Measurements from ENCODE around the gene BDH1. TPM values are rescaled to one million over a fixed set of nuclear protein-coding genes. Genes with fewer than 3 reads are reported as not detected.
"Not testable (repeated sequence)": the region's sequence is repeated elsewhere in the genome, so short reads cannot be mapped to it uniquely, and the experiment has no call there.

Gene BDH1
- not detected for total RNA-seq

DNA sequence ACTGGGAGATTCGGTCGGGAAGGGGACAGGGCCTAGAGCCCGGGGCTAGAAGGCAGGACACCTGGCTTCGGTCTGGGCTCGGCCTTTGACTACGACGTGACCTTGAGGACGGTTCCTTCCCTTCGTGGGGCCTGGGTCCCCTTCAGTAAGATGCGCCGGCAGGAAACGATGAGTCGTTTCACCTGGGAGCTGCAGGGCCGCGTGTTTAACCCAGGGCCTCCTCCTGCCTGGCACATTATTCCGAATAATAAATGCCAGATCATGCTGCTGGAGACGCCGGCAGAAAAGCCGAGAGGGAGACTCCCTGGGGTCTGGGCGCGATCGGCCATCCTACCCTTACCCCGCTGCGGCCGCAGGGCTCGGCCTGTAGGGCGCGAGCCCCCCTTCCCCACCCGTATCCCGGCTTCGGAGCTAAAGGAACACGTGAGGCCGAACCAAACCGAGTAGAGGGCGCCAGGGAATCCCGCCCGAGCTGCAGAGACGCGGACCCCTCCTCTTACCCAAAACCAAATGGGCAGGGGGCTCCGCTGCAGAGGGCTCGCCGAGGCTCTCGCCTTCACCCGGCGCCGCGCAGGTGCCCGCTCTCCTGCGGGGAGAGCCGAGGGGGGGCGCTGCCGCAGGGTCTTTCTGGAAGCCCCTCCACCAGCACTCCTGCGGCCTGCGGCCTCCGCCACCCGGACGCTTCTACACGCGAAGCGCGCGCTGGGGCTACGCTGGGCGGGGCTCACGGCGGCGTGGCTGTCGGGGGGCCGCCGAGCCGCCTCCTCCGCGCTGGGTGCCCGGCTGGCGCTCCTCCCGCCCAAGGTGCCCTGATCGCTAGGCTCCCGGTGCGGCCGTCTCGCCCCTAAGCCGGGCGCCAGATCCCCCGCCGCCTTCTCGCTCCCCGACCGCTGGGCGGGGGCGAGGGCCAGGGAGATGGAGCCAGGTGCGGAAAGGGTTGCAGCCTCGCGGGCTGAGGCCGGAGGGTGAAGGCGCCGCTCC is at the start of gene BDH1:
TSS of gene BDH1 (minus strand) at position 688 of the 981 bp plus-strand sequence. CDS start 9,525 bp downstream, outside the sequence.
- H3K27me3 ChIP-seq = no peaks in the 10 kb centered on the region
- H3K9me3 ChIP-seq = no peaks in the 10 kb centered on the region
- peak within 1 kb of the TSS; percentile 69 to 80 for H3K4me3 ChIP-seq
- no peaks in the 10 kb centered on the region for H3K36me3 ChIP-seq
- peak in 1 of 3 experiments; percentile 5 for TF ChIP-seq CTCF (IDR thresholded peaks at IDR 0.05)
- intact Hi-C loops (cut with DNase I) = loop anchor here (2.0 to 10.0 kb wide), 2 partner anchors 591 to 1053 kb away; partner anchors contain the start of genes PIGZ and RNF168
- peaks cover 0 to 12% of the 10 kb centered on the region in 2 donors for H3K4me1 ChIP-seq
- peak within 1 kb of the TSS; percentile 82 to 93 for H3K27ac ChIP-seq
- no peak for DNase-seq (ENCODE audit: low spot score in 2 of 2)

GRCh38 chr3:197603317-197603933 is 47.7 kb upstream of the BDH1 start:
- Histone ChIP-seq H3K9me3 (no peaks in the 10 kb centered on the region), H3K4me3 (no peak overlapping the region), H3K27me3 (no peaks in the 10 kb centered on the region), H3K4me1 (peaks cover 0 to 7% of the 10 kb centered on the region in 2 donors), H3K27ac (no peak overlapping the region), H3K36me3 (peaks cover 20 to 28% of the 10 kb centered on the region in 2 donors)
- TF ChIP-seq CTCF (IDR thresholded peaks at IDR 0.05) = no peak
- intact Hi-C loops (cut with DNase I) = no loop called here
- DNase-seq (ENCODE audit: low spot score in 2 of 2) = no peak

- intact Hi-C loops (cut with DNase I); DNase-seq (ENCODE audit: low spot score in 2 of 2); H3K4me3 ChIP-seq; H3K27me3 ChIP-seq; H3K4me1 ChIP-seq; H3K9me3 ChIP-seq; H3K27ac ChIP-seq: not testable (repeated sequence)
- H3K36me3 ChIP-seq = peaks cover 10 to 17% of the 10 kb centered on the region in 2 donors
Observed at GRCh38 chr3:197602351-197602750, 46.6 kb upstream of the BDH1 start.

- H3K36me3 ChIP-seq; H3K9me3 ChIP-seq; H3K27me3 ChIP-seq; intact Hi-C loops (cut with DNase I); H3K4me3 ChIP-seq; DNase-seq (ENCODE audit: low spot score in 2 of 2); H3K4me1 ChIP-seq; H3K27ac ChIP-seq: not testable (repeated sequence)
Observed at GRCh38 chr3:197601566-197601840, 45.7 kb upstream of the BDH1 start.

- H3K27ac ChIP-seq = no peak overlapping the region
- intact Hi-C loops (cut with DNase I) = no loop called here
- no peaks in the 10 kb centered on the region for H3K9me3 ChIP-seq
- H3K36me3 ChIP-seq = peaks cover 0 to 5% of the 10 kb centered on the region in 2 donors
- H3K4me1 ChIP-seq = peaks cover 0 to 7% of the 10 kb centered on the region in 2 donors
- H3K4me3 ChIP-seq = no peak overlapping the region
- TF ChIP-seq CTCF (IDR thresholded peaks at IDR 0.05) = no peak
- DNase-seq (ENCODE audit: low spot score in 2 of 2) = no peak
- H3K27me3 ChIP-seq = no peaks in the 10 kb centered on the region
Observed at GRCh38 chr3:197600796-197601565, 45.2 kb upstream of the BDH1 start.

GRCh38 chr3:197599089-197599765 is 43.5 kb upstream of the BDH1 start:
- intact Hi-C loops (cut with DNase I) = no loop called here
- Histone ChIP-seq H3K27ac (no peak overlapping the region), H3K4me1 (peaks cover 0 to 7% of the 10 kb centered on the region in 2 donors), H3K9me3 (no peaks in the 10 kb centered on the region), H3K27me3 (no peaks in the 10 kb centered on the region), H3K36me3 (no peaks in the 10 kb centered on the region), H3K4me3 (peak overlapping the region in 1 of 2 donors; percentile 47)
- TF ChIP-seq CTCF (IDR thresholded peaks at IDR 0.05) = peak; percentile 79 to 90 (median 83)
- DNase-seq (ENCODE audit: low spot score in 2 of 2) = peak; percentile 22 to 82
